ENCODE results near the gene DNAJB5.
"Not testable (repeated sequence)": the region's sequence is repeated elsewhere in the genome, so short reads cannot be mapped to it uniquely, and the experiment has no call there.

The DNAJB5 gene

DNA sequence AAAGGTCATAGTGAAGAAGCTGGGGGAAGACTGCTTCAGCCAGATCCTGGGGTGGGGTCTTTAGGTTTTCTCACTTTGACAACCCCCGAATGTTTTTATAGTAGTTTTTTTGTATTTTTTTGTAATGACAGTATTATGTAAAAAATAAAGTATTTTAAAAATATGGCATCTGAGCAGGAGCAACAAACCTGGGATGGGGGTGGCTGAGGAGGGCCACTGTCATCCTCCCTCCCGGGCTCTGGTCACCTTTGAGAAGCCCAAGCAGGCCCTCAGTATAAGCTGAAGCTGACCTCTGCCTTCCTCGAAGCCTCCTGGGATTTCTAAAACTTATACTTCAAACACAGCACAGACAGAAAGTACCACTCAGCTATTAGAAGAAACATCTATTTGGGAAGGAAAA is 8.7 kb downstream of the DNAJB5 start:
- in situ Hi-C loops (cut with MboI; ENCODE audit: low sequenced_read_pairs) = no loop called here

- in situ Hi-C loops (cut with MboI; ENCODE audit: low sequenced_read_pairs) = no loop called here
Measured at GRCh38 chr9:34999576-34999975, 10.0 kb downstream of the DNAJB5 start.

GRCh38 chr9:35000535-35001284 is 11.2 kb downstream of the DNAJB5 start:
- in situ Hi-C loops (cut with MboI; ENCODE audit: low sequenced_read_pairs) = no loop called here

DNA sequence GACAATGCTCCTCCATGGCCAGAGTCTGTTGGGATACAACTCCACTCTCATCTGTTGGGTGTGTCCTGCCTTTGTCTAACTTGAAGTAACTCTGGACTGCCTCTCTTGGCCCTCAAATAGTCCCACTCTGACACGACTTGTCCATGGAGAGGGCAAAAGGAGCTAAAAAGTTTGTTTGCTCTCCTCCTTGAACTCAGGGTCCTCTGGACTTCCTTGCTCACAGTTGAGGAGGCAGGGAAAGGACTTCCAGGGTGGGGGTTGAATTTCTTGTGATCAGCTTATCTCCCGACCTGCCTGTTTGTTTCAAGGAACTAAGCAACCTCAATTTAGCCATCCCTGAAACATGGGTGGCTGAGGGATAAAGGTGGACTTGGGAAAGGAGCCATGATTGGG is 11.7 kb downstream of the DNAJB5 start:
- in situ Hi-C loops (cut with MboI; ENCODE audit: low sequenced_read_pairs) = no loop called here

GRCh38 chr9:35001803-35002502 is 12.4 kb downstream of the DNAJB5 start:
- in situ Hi-C loops (cut with MboI; ENCODE audit: low sequenced_read_pairs) = no loop called here

DNA sequence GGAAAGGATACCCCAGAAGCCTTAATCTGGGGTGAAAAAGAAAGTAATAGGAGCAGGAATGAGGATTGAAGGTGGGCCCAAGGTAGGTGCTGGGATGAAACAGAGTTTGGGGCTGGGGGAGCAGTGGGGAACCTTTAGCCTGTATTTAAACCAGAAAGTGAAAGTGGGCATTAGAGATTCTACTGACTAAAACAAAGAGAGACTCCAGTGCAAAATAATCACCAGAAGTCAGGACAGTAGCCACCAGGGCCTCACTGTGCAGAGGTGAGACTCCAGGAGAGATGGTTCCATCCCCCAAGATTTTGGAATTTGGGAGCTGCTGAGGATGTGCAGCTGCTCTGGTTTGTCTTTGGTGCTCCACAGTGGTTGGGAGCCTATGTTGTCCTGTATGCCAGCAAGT is 13.1 kb downstream of the DNAJB5 start:
- in situ Hi-C loops (cut with MboI; ENCODE audit: low sequenced_read_pairs) = no loop called here

- in situ Hi-C loops (cut with MboI; ENCODE audit: low sequenced_read_pairs) = not testable (repeated sequence)
Measured at GRCh38 chr9:35004299-35004698, 14.8 kb downstream of the DNAJB5 start.

DNA sequence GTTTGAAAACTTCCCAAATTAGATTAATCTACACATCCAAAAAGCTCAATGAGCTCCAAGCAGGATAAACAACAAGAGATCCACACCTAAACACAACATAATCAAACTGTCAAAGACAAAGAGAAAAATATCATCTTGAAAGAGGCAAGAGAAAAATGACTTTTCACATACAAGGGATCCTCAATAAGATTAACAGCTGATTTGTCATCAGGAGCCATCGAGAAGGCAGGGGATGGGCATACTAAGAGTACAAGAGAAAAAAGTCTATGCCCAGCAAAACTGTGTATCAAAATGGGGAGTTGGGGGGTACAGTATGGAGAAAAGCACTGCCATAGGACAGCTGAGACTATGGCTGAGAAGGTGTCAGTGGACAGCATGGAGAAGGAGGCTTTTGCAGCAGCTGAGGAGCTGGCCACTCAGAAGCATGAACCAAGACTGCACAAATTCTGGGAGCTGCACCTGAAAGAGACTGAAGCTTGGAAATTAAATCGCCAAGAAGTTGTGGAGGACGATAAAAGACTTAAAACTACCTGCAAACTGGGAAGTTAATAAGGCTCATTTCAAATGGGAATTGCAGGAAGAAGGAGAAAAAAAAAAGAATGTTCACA is 20.9 kb downstream of the DNAJB5 start:
- in situ Hi-C loops (cut with MboI; ENCODE audit: low sequenced_read_pairs) = no loop called here

DNA sequence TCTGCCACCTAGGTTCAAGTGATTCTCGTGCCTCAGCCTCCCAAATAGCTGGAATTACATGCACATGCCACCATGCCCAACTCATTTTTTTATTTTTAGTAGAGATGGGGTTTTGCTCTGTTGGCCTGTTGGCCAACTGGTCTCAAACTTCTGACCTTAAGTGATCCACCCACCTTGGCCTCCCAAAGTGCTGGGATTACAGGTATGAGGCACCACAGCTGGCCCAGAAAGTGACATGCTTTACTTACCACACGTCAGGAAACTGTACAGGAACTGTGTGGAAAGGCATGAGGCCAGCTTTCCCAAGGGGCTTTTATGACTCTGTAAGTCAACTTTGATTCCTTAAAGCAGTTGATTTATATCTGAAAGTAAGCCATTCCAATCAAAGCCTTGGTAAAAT is 25.0 kb downstream of the DNAJB5 start:
- in situ Hi-C loops (cut with MboI; ENCODE audit: low sequenced_read_pairs) = no loop called here

GRCh38 chr9:35023443-35023842 is 33.9 kb downstream of the DNAJB5 start:
- in situ Hi-C loops (cut with MboI; ENCODE audit: low sequenced_read_pairs) = not testable (repeated sequence)

GRCh38 chr9:35026671-35027070 is 37.1 kb downstream of the DNAJB5 start:
- in situ Hi-C loops (cut with MboI; ENCODE audit: low sequenced_read_pairs) = no loop called here

DNA sequence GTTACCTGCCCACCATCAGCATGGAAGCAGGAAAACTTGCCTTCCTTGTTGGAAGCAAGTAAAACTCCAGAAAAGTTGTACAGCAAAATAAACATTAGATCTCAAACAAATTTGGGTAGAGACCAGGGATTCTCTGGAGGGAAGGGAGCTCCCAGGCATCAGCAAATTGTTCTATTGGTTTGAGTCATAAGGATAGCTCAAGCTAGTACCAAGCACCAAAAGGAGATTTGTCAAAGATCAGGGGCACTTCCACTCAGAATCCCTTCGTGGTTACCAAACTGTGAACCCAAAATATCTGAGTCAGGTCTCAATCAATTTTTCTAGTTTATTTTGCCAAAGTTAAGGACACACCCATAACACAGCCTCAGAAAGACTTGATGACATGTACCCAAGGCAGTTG is 37.8 kb downstream of the DNAJB5 start:
- in situ Hi-C loops (cut with MboI; ENCODE audit: low sequenced_read_pairs) = no loop called here

DNA sequence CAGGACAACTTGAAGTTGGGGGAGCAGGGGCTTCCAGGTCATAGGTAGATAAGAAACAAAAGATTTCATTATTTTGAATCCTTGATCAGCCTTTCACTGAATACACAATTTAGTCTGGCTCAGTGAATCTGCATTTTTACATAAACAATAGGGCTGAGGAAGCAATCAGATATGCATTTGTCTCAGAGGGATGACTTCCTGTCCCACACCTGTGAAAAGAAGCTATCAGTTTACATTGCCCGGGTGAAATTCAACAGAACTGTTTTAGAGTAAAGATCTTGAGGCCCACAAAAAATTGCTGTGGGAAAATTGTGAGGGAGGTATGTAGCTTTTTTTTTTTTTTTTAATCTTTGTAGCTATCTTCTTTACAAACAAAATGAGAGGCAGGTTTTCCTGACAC is 38.3 kb downstream of the DNAJB5 start:
- in situ Hi-C loops (cut with MboI; ENCODE audit: low sequenced_read_pairs) = no loop called here

DNA sequence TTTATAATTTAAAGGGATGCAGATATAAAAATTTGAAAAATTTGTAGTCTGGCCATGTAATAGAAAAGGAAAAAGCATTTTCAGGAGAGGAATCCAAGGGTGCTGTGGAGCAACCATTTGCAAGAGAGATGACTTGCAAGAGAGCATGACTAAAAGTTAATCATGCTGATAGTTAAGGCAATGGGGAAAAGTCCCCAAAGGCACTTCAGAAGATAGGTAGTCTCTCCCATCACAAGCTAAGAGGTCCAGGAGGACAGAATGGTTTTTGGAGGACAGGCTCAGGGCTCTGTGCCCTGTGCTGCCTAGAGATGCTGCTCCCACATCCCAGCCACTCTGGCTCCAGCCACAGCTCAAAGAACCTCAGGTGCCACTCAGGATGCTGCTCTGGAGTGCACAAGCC is 38.8 kb downstream of the DNAJB5 start:
- in situ Hi-C loops (cut with MboI; ENCODE audit: low sequenced_read_pairs) = no loop called here

- in situ Hi-C loops (cut with MboI; ENCODE audit: low sequenced_read_pairs) = no loop called here
Measured at GRCh38 chr9:35029241-35029640, 39.7 kb downstream of the DNAJB5 start.

- in situ Hi-C loops (cut with MboI; ENCODE audit: low sequenced_read_pairs) = no loop called here
Measured at GRCh38 chr9:35029852-35030251, 40.3 kb downstream of the DNAJB5 start.

DNA sequence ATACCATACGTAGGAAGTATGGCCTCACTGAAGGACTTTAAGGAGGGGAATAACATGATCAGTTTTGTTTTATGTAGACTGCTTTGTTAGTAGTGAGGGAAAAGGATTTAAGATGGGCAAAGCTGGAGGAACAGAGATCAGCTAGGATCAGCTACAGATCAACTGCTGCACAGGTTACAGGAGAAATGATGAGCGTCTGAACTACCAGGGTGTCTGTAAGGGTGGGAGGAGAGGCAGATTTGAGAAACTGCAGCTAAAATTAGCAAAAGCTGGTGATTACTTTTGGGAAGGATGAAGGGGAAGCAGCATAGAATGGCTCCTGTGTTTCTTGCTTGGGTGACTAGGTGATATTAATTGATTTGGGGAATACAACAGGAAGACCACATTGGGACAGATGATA is 43.6 kb downstream of the DNAJB5 start:
- in situ Hi-C loops (cut with MboI; ENCODE audit: low sequenced_read_pairs) = no loop called here

DNA sequence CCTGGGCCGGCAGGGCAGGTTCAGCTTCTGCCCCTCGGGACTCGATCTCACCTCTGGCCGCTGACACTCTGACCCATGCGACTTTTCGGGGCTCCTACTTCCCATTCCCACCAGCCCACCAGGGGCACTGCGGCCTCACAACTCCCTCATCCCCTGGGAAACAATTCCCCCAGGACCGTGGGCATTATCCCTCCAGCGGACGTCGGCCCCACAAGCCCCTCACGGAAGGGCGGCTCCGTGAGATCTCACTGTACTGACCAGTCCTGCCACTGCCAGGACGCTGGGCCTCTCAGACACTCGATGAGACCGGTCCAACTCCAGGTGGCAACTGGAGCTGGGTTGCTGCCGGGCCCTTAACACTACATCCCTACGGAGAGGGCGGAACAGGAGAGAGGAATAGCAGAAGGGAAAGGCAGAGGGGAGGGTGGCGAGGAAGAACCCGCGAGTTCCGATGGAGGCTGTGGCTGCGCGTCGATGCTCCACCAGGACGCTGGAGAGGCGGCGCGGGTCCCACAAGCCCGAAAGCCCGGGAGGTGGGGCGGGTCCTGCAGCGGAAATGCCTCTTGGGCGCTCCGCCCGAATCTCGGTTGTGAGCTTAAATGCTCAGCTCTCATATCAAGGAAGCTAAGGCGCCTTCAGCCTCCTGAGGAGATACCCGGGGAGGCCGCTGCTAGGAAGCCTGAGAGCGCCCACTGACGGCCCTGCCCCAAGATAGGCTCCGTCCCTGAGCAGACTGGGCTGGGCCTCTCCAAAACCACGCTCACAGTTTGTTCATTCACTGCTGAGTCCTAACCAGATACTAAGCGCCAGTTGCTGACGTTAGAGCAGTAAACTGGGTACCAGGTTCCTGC is 46.5 kb downstream of the DNAJB5 start:
- in situ Hi-C loops (cut with MboI; ENCODE audit: low sequenced_read_pairs) = no loop called here

DNA sequence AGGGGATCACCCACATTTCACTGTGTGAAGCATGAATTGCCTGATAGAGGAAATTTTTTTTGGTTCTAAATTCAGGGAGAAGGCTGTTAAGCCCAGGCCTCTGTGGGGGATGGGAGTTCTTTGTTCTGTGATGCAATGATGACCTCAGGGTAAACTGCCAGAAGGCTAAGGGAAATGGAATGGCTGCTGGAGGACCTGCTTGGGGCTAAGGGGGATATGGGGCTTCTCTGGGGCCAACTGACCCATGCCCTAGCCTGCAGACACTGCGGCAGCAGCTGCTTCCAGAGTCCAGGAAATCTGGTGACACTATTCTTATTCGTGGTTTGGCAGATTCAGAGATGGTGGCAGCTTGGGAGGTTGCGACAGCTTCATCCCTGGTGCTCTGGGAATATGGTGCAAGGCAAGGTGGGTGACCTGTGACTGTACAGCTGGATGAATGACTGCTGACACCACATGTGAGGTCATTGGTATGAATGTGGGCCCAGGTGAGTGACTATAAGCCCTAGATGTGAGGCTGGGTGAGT is 52.6 kb downstream of the DNAJB5 start:
- in situ Hi-C loops (cut with MboI; ENCODE audit: low sequenced_read_pairs) = no loop called here

DNA sequence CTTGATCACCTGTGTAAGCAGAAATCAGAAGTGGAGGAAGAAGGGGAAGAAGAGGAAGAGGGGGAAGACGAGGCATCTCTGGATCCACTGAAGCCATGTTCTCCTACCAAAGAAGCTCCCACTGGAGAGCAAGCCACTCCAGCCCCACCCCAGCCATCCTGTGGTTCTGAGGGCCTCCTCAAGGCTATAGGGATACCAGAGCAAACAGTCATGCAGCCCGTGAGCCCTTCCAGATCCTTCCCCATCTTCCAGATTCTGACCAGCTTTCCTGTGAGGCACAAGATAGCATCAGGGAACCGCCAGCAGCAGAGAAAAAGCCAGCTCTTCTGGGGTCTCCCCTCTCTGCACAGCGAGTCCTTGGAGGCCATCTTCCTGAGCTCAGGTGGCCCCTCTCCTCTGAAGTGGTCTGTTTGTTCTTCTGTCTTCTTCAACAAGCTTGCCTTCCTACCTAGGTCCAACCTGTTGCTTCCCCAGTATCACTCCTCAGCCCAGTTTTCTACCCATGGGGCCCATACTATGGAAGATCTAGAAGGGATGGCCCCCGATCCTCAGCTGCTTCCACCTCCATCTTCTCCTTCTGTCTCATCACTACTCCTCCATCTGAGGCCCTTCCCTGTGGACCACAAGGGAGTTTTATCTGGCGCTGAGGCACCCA is 53.5 kb downstream of the DNAJB5 start:
- in situ Hi-C loops (cut with MboI; ENCODE audit: low sequenced_read_pairs) = no loop called here

- in situ Hi-C loops (cut with MboI; ENCODE audit: low sequenced_read_pairs) = no loop called here
Measured at GRCh38 chr9:35044071-35044470, 54.5 kb downstream of the DNAJB5 start.
